GM19397 (cell line): ENCODE results near the gene NIN.

Experiments used
- ATAC-seq: cut with Tn5 transposase; IDR thresholded peaks from one replicate; pipeline ENCODE4 v1.9.1; 2021; ENCODE audit warnings: mild to moderate bottlenecking, moderate library complexity; ENCODE audit not compliant: unreplicated experiment

The NIN gene

DNA sequence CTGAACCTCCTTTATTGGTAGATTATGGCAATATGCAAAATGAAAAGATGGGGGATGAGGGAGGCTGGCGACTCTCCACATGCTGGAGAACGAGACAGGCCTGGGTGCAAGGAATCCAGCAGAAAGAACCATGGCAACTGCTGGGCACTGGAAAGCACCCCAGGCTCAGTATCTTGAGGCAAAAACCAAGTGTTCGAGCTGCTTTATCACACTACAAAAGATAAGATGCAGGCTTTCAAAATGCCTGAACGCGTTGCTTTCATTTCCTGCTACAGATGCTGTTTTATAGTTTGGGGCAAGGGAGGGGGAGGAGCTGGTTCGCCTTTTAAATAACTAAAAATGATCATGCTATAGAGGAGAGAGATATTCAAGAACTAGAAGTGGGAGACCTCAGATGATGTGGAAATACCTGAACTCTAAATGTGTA lies 38.9 kb downstream of the NIN start:
- ATAC-seq, result no peak

DNA sequence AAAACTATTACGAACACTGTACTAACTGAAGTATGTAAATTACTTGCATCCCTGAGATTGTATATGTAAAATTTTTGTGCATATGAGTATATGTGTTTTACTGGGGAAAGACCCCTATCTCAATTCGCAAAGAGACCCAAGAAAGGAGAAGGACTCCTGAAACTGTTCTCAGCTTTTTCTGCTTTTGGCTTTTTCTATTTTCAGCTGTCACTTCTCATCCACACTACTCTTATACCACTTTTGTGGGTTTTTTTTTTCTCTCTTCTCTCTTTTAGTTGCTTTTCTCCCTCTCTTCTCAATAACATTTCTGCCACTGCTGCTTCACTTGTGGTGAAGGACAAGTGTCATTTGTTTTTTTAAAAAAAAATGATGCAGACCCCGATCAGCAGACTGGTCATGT lies 39.8 kb downstream of the NIN start:
- ATAC-seq, result no peak

DNA sequence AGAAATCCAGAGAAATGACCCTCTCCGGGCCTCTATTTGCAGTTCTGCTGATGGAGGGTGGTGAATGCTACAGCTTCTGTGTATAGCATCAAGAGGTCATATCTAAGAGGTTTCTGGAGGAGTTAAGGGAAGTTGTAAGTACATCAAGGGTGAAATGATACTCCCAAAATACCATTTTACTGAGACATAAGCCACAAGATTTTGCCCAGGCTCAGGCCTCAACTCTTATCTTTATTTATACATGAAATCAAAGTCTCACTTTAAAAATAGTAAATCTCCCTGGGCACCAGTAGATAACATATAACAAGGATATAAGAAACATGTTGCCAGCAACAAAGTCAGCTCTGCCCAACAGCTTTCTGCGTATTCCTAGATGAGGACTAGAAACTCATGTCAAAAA lies 40.4 kb downstream of the NIN start:
- ATAC-seq, result no peak

DNA sequence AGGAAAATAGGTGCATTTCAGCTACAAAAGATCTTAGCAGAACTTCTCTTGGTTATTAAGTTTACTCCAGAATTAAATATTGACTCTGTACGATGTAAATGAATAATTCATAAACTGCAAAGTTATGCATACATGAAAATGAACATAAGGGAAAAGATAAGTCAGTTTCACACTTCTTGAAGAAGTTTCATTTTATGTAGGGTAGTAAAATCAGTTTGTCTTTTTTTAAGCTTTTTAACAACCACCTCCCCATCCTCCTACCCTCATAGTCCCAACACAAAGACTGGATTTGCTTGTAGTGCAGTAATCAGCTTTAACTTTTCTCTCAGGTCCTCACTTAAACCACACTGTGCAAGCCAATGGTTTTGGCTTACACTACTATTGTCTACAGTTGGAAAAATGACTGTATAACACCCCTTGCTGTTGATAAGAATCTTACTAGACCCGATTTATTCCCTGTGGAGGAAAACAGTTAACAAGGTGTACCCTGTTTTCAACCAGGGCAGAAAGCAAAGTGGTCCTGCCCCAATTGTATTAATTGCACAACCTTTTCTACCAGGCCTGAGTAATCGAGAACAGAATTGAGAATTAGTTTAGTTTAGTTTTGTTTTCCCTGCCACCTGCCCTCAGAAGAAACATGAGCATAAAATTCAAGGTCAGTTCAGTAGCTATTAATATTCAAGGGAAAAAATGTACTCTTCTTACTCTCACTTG lies 44.1 kb downstream of the NIN start:
- ATAC-seq, result no peak

DNA sequence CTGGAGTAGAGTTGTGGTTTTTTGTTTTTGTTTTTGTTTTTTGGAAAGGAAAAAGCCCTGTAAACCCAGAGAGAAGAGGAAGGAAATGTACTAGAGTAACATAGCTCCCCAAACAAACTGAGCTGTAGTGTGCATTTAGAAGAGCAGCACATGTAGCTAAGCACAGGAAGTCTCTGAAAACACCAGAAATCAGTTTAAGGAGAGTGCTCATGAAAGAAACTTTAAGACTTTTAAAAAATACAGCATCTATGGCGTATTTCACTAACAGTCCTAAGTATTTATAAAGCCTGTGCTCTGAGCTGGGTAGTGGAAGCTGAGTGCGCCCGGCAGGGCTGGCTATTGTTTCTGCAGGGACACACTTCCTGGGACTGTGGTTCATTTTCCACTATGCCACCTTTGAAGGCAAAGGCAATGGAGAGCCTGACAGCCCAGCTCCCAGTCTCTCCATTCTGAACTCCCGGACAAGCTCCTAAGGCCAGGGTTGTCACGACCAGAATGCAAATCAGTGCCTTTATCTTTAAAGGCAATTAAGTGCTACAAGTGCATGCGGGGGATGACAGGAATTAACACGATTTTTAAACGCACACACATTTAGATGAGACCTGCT lies 45.4 kb downstream of the NIN start:
- no peak for ATAC-seq

DNA sequence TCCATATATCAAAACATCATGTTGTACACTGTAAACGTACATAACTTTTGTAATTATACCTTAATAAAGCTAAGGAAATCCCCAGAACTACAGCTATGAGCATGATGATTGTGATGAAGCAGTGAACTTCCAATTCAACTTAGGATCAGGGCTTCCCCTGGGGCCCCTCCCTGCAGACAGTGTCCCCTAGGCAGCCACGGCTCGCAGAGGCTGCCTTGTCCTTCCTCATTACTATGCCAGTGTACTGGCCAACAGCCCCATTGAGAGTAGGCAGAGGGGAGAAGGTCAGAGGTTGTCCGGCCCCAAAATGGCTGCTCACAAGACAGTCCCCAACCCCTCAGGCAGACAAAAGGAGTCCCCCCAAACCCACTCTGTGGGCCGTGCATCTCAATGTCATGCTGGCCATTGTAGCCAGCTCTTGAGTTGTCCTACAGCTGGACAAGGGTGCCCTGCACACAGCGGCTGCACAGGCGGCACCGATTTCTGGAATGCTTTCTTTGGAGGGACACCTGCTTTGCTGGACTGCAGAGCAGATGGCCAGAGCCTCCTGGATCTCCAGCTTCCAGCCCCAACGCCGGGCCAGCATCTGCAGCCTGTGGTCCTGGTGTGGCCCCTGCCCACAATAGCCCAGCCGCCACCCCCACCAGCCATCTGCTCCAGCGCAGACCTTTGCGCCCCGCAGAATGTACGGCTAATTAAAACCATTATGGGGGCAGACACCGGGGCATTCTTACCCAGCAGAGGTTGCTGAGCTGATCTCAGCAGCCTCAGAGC lies 46.1 kb downstream of the NIN start:
- no peak for ATAC-seq

DNA sequence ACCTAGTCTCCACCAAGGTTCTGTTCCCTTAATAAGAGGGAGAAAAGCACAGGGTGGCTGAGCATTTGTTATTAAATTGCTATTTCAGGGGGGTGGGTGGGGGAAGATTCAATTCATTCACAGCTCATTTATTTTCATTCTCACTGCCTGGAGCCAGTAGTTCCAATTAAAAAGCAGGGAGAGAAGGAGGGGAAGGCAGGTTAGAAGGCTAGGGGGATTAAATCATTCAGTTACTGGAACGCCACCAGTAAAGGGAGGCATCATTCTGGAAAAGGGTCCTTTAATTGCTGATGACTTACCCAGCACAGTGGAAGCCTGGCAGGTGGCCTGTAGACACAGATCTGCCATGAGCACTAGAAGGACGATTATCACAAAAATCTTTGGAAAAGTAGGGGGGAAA lies 47.4 kb downstream of the NIN start:
- no peak for ATAC-seq

DNA sequence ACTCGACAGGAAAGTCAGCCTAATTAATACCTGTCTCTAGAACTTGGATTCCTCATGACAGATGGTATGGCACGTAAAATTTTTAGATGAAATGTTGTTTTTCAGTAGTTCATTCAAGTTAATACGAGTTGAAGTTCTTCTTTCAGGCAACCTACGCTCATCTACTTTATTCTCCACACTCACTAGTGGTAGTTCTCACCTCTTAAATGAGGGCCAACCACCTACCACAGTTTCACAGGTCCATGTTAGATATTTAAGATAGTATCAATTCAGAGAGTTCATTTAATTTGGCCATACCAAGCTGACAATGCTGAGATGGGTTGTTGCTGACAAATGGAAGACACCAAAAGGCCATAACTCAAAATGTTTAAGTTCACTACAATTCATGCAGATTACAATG lies 50.6 kb downstream of the NIN start:
- no peak for ATAC-seq

DNA sequence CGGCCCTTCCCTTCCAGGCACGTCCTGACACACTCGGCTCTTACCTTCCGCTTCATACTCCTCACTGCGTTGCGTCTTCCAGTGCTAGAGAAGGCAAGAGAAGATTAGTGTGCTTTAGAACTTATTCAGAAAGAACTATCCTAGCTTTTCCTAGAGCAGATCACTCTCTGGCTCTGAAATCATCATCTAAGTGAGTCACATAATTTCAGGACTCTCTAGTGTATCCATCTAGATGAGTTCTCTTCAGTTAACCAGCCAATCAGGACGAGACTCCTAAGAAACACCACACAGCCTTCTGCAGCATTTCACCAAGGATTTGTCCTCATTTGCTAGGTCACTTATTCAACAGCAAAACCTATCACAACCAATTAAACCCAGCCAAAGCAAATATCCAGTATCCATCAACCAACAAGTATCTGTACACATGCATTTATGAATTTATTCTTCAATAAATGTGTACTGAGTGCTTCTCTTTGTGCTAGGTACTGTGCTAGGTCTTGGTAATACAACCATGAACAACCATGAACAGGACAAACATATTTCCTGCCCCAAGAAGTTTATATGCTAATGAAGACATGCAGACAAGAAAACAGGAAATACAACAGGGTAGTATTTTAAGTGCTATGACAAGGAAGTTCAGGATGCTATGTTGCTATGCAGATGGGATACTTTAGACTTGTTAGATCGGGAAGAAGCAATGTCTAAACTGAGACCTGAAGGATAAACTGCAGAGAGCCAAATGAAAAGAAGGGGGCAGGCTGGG lies 52.1 kb downstream of the NIN start:
- no peak for ATAC-seq

DNA sequence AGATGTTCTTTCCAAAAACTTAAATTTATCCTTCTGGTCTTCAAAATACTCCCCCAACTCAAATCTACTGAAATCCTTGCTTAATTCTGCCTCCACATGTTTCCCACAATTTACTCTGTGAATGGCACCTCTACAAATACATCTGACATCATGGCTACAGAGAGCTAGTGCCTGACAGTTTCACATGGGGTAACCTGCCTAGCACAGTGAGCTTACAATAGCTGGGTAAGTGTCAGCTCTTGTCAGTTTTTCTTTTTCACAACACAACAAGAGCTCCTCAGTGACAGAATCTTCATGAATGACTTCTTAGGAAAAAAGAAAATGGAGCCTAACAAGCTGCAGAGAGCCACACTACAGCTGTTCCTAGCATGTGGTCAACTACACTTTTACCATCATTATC lies 54.4 kb downstream of the NIN start:
- ATAC-seq, result no peak

DNA sequence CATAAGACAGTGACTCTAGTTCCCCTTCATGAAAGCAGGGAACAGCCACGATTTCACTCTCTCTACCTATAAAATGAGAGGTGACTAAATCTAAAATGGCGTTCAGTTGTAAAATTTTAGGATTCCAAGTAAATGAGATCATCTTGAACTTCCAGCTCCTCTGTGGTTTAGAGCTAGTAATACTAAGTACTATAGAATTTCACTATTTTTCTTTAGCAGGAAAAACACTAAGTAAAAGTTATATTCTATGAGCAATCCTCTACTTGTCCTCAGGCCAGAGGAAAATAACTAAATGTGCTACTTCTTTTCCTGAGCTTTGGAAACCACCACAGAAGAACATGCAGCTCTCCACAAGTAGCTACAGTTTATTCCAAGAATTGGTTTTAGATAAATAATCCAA lies 55.6 kb downstream of the NIN start:
- no peak for ATAC-seq

DNA sequence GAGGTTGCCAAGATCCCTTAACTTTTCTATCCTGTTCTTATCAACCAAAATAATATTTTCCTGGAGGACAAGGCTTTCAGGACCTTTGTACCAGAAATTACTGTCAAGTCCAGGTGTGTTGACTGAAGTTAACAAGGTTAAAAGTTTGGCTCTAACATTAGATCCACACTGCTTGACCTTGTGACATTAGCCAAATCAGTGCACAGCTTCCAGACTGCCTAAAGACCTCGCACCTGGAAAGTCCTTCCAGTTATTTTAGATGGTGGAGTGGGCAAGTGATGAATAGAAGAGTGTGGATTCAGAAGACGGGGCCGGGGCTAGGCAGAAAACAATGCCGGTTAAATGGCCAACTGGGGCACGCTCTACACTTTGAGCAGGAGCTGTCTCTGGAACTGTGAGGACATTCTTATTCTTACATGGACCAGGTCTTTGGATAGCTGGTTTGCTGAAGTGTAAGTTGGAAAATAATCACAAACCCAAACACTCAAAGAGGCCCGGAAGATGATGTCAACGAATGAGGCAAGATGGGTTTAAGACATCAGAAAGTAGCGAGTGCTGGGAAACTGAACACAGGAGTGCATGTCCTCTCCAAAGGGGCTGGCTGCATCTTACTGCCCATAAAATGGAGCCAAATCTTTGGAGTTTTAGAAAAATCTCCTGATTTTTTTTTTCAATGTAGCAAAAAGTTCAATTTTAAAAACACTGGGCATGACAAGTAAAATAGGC lies 56.3 kb downstream of the NIN start:
- no peak for ATAC-seq

DNA sequence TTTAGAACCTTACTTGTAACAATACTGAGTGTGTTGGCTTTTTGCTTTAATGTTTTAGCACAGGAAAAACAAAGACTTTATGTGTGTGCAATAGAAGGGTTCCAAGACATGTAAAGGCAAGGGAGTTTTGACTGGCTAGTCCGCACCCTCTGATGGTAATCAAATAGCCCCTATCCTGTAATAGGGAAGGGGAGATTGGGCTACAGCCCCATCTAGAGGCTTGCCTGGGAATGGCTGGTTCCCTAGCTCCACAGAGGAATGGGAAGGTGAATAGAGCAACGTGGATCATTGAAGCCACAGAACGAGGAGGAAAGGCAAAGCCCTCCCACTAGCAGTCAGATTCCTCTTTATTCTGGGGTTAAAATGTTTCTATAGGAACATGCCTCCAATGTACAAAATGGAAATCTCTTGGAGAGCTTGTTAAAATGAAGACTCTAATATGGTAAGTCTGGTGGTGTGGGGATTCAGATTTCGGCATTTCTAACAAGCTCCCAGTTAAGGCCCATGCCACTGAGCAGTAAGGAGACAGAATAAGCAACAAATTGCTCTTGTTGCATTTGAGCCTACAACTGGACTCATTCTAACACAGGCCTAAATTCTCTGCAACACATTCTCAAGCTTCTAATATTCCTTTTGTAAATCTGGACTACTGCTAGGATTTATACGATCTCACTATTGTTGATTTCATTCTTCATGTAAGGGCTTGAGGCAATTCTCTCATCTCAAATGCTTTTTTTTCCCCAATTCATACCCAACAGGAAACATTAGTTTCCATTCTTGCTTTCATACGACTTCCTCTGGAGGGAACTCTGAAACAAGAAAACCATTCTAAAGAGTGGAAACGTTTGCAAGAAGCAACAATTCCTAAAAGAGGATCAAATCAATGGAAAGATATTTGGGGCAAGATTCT lies 57.1 kb downstream of the NIN start:
- ATAC-seq, result no peak

DNA sequence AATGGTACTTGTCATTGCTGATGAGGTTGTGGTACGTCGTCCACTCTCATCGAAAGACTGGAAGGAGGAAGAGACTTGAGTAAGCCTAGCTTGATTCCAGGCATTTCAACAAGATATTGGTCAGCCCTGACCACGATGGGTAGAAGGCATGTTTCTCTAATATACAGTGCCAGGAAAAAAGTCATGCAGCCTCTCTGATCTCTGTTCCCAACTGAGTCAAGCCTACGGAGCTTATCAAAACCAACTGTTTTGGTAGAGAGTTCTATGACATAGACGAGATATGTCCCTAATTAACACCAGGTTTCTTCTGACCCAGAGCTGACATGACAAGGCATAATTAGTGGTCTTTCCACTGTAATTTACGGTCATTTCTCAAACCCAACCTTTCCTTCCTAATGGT lies 58.5 kb downstream of the NIN start:
- ATAC-seq, result no peak

DNA sequence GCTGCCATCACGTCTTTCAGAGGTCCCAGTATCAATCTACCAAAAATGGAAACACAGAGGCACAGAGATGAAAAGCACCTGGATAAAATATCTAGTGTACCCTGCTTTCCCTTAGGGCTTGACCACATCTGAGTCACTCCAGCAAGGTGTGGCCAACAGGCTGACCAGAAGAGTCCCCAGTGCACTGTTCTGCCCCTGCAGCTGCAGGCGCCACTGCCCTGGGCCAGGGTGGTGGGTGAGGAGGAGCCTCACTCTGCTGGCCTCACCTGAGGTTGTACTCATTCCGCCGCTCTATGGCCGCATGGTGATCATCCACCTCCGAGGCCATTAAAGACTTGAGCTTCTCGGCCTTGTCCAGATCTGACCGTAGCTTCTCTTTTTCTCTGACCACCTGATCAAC lies 60.4 kb downstream of the NIN start:
- no peak for ATAC-seq

DNA sequence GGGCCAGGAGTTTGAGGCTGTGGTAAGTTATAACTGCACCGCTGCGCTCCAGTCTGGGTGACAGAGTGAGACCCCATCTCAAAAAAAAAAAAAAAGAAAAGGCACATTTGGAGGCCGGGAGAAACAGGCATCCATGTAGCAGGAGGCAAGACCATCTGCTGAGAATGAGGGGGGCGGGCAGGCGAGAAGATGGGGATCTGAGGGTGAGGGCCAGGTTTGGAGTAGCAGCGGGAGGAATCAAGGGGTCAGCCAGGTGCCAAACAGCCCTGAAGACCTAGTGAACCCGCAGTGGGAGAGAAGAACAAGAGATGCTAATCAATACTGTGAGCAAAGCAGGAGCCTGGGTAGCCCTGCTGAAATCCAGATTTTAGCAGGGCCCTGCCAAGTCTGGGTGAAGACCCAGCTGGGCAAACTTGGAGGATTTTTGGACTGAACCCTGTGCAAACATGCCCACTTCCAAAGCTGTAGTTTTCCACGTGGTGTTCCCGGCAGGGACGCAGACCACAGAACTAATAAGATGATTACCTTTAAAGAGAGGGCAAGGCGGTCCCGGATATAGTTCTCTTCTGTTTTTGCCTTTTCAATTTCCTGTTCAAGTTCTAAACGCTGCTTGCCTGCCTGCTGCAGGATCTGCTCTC lies 61.0 kb downstream of the NIN start:
- no peak for ATAC-seq

DNA sequence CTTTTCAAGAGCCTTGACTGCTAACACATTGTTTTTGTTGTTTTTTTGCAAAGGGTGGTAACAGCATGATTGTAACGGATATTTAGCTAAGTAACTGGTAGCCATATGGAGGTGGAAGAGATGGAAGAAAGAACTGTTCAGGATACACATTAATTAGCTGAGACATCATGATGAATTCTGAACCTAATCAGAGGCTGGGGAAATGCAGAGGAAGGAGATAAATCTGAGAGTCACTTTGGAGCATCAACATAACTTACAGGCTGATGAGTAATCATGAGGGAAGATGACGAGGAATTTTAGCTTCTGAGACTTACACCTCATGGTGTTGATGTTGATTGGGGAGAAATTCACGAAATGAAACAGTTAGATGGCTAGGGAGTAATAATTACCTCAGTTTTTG lies 62.3 kb downstream of the NIN start:
- no peak for ATAC-seq

DNA sequence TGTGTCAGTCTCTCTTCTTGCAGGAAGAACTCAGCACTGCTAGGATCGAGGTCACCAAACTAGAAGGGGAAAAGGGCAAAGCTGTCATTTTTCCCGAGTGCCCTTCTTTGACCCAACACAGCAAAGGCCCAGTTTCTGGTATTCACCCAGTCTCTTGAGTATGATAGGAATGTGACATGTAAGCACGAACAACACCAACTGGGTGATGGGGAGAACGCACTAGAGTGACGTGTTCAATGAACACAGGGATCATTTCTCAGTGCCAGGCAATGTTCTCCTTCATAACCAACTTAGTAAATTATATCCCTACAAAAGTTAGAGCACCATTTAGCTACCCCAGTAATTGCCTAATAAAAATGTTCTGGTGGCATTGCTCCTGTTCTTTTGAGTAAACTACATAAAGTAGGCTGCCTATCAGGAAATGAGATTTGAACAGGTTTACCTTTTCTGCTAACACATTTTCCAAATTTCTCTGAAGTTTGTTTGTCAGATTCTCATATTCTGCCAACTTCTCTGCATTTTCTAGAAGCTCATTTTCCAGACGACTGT lies 64.5 kb downstream of the NIN start:
- no peak for ATAC-seq

DNA sequence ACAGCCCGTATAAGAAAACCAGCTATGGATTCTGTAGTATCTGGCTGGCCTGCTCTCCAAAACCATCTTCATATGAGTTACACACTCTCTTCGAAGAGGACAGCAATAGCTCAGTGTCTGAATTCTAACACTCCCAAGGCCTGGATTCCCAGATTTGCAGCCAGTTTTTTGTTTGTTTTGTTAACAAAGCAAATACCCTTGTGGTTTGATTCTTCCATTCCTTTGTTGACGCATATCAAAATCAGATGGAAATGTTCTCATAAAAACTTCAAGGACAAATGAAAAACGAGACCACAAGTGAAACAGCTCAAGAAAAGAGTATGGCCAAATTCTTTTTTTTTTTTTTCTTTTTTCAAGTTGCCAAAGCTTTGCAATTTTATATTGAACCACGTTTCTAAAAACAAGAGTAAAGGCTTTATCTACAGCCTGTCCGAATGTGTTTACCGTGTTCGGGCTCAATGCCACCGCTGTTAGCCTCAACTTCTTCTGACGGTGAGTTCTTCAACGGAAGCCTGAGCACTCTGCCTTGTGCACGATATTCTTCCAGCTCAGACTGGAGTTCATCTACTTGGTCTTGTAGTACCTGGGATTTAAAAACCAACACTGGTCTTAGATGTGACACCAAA lies 67.5 kb downstream of the NIN start:
- no peak for ATAC-seq
